GM21526 (cell line): ENCODE results near the gene NISCH.

Experiments used
- ATAC-seq: cut with Tn5 transposase; IDR thresholded peaks from one replicate; pipeline ENCODE4 v1.9.1; 2021; ENCODE audit warnings: moderate library complexity; ENCODE audit not compliant: unreplicated experiment, low FRiP score

NISCH gene

GRCh38 chr3:52469001-52469400, 13.6 kb downstream of the NISCH start:
- no peak for ATAC-seq

DNA sequence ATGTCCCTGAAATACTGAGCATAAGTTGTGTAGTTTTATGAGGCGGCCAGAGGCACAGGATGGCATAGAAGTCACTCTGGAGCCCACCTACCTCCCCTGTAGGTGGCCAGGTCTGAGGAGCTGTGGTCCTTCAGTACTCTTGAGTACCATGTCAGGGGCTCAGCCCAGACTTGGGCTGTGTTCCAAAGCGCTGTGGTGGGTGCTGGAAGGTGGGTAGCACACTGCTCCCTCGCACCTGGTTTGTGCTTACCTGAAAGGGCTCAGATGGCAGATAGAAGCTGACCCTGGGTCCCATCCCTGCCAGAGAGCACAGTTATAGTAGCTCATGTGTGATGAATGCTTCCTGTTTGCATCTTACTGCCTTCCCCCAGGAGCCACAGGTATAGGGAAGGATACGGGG, 15.5 kb downstream of the NISCH start:
- ATAC-seq = no peak

- ATAC-seq = no peak
Observed at GRCh38 chr3:52471371-52472238, 16.2 kb downstream of the NISCH start.

DNA sequence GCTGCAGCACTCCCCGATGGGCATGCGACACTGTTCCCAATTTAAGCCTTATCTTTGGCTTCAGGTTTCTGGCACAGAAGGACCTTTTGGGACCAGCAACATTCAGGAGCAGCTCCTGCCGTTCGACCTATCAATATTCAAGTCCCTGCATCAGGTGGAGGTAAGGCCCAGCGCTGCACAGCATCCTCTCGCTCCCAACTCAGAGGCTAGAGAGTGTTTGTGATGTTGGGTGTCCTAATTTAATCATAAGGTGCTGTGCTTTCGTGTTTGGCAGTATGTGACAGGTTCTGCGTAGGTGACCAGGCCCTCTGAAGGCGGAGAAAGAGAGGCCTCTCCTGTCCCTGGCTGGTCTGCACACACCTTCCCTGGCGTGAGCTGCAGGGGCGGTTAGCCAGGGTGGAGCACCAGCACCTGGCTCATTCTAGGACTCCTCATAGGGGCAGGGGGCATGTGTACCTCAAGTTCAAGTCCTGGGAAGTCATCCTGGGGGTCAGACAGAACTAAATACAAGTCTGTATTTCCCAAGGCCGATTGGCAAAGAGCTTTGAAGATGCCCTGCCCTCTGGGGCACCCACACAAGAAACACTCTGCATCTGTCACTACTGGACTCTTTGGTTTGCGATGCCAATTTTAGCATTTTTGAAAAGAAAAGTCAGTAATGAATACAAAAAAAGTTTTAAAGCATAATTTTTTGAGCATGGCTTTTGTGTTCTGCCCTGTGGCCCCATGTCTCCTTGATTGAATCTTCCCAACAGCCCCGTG, 17.0 kb downstream of the NISCH start:
- no peak for ATAC-seq

GRCh38 chr3:52473026-52473425, 17.6 kb downstream of the NISCH start:
- ATAC-seq = no peak

- no peak for ATAC-seq
Observed at GRCh38 chr3:52477076-52477795, 21.8 kb downstream of the NISCH start.

DNA sequence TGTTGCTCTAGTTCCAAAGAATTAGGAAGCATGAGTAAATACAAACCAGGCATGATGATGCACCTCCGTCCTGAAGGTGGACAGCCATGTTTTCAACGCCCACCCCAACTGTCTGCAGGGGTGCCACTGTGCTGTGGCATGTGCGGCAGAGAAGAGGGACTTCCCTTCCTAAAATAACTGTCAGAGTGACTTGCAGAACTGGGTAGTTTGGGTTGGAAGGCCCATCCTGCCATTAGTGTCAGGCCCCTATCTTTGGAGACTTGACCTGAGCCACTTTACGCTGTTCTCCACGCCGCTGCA, 22.3 kb downstream of the NISCH start:
- ATAC-seq = no peak

- ATAC-seq = no peak
Observed at GRCh38 chr3:52479037-52479876, 23.9 kb downstream of the NISCH start.

- no peak for ATAC-seq
Observed at GRCh38 chr3:52479877-52480575, 24.6 kb downstream of the NISCH start.

DNA sequence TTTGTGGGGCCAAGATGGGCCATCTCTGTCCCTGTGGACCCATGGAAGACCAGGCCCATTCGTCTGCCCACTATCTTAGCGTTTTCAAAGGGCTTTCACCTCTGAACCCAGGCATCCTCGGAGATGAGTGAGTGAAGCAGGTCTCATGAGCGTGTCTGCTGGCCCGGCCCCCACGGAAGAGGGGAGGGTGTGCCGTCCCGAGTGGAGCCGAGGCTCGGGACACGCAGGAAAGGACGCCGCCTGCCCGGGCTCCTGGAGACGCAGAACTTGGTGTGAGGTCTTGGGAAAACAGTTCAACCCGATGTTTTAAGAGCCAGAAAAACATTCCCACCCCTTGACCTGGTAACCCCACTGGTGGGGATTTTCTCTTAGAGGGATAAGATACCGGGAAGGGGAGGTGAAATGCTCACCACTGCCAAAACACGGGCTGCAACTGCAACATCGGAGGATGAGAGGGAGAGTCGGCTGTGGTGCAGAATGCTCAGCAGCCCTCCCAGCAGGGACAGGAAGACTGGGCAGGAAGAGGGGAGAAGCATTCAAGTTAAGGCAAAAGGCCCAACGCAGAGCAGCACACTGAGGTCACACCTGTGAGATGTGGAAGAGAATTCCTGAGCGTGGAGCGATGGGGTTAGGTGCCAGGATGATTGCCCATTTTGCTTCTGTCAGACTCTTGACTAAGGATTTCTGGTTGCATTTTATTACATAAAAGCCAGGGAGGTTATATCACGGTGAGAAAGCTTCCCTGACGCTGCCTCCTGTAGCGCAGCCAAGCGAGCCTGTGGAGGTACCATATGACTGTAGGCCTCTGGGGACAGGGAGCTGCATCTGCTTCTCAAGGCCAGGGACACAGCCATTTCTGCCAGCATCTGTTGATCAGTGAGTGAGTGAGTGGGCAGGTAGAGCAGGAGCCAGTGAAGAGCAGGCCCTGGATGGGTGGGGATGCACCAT, 25.6 kb downstream of the NISCH start:
- no peak for ATAC-seq

GRCh38 chr3:52481819-52482521, 26.6 kb downstream of the NISCH start:
- no peak for ATAC-seq

DNA sequence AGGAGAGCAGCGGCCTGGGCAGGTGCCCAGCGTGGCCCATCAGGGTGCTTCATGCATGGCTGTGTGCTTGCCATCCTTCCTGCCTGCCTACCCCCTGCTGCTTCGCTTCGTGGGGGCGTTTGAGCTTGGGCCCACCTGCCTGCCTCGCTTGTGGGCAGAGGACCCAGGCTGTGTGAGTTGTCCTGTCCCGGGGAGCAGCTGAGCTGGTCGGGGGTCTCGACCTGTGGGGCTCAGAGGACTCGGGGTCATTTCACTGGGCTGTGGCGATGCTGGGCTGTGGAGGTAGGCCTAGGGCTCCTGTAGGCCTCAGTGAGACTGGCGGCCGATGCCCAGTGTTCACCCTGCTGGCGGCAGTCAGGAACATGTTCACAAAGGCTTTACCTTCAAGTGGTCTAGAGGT, 27.7 kb downstream of the NISCH start:
- no peak for ATAC-seq

DNA sequence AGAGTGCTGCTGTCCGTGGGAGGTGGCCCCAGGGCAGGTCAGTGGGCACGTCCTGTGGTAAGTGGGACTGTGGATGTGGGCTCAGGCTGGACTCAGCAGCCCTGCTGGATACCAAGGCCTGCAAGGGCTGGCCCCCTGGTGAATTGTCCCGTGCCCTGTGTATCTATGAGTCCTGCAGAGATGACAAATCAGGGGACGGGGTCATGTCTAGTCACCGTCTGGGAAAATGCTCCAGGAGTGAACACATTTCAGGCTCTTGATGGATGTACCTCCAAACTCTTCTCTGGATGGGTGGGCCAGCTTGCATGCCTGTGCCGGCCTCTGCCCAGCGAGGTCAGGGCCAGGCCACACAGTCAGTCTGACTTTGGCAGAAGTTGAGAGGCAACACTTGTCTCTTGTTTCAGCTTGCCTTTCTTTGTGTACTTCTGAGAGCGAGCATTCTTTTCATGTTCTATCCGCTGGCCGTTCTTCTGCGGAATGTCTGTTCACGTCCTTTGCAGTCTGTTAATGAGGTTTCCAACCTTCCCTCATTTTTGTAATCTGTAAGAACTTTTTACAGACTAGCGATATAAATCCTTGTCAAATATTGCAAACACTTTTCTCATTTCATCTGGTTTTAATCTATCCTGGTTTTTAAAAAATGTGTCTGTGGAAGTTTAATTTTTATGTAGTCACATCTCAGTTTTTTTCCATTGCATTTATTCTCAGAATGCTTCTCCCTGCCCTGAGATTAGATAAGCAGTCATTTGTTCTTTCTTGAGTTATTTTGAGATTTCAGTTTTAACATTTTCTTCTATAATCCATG, 28.4 kb downstream of the NISCH start:
- no peak for ATAC-seq

- no peak for ATAC-seq
Observed at GRCh38 chr3:52484680-52485461, 29.5 kb downstream of the NISCH start.

GRCh38 chr3:52487050-52487787, 31.8 kb downstream of the NISCH start:
- no peak for ATAC-seq
